GM18498 (cell line): ENCODE measurements around the gene MYO7B.

Experiments
- ATAC-seq: cut with Tn5 transposase; IDR thresholded peaks from one replicate; pipeline ENCODE4 v1.9.1; 2021; ENCODE audit warnings: mild to moderate bottlenecking, moderate library complexity; ENCODE audit not compliant: unreplicated experiment

MYO7B gene

GRCh38 chr2:127674241-127675209 lies 139.0 kb downstream of the MYO7B start:
- no peak for ATAC-seq

- ATAC-seq = no peak
These were observed 140.1 kb downstream of the MYO7B start, which contains the start of gene LIMS2 for GRCh38 chr2:127675331-127676261. LIMS2 (minus strand) TSS chr2:127675530; CDS start chr2:127675024, 506 bp downstream.

- ATAC-seq = no peak
These were observed 141.4 kb downstream of the MYO7B start for GRCh38 chr2:127676906-127677305.

- no peak for ATAC-seq
These were observed 143.0 kb downstream of the MYO7B start for GRCh38 chr2:127678531-127678930.

GRCh38 chr2:127678991-127679390 lies 143.5 kb downstream of the MYO7B start:
- ATAC-seq = no peak

- no peak for ATAC-seq
These were observed 144.3 kb downstream of the MYO7B start for GRCh38 chr2:127679680-127680361.

- ATAC-seq = no peak
These were observed 145.3 kb downstream of the MYO7B start for GRCh38 chr2:127680706-127681287.

GRCh38 chr2:127681288-127681804 lies 145.9 kb downstream of the MYO7B start:
- no peak for ATAC-seq

- ATAC-seq = no peak
These were observed 146.7 kb downstream of the MYO7B start for GRCh38 chr2:127681976-127682857.

- no peak for ATAC-seq
These were observed 147.6 kb downstream of the MYO7B start for GRCh38 chr2:127683056-127683455.

- no peak for ATAC-seq
These were observed 148.3 kb downstream of the MYO7B start for GRCh38 chr2:127683757-127684156.

GRCh38 chr2:127685410-127686080 lies 150.1 kb downstream of the MYO7B start:
- ATAC-seq = no peak
